Tibial nerve (tissue), 4 donors: ENCODE measurements around the gene TFRC. TPM values are rescaled to one million over a fixed set of nuclear protein-coding genes. Genes with fewer than 3 reads are reported as not detected.

ENCODE experiments used
- DNase-seq, 2 donors: peaks; one replicate each; pipeline ENCODE4 v3.0.0-alpha.2; 2019; ENCODE audit warnings: low spot score in 2 of 2
- H3K27ac ChIP-seq, 4 donors: fragments of 200-600 bp; sonication (generic) in 3 of 4; one replicate each; pipeline ENCODE4 v1.5.1; 2017 to 2019; ENCODE audit warnings: mild to moderate bottlenecking in 1 of 4
- H3K27me3 ChIP-seq, 2 donors: fragments of 200-600 bp; sonication (generic) in 1 of 2; one replicate each; pipeline versions ENCODE4 v1.5.1 to v1.6.0; 2017 to 2019
- H3K36me3 ChIP-seq, 3 donors: fragments of 200-600 bp; sonication (generic); one replicate each; pipeline ENCODE4 v1.5.1; 2018 to 2019
- H3K4me1 ChIP-seq, 4 donors: fragments of 200-600 bp; sonication (generic) in 3 of 4; one replicate each; pipeline ENCODE4 v1.5.1; 2017 to 2019
- H3K4me3 ChIP-seq, 4 donors: fragments of 200-600 bp; sonication (generic) in 3 of 4; one replicate each; pipeline ENCODE4 v1.5.1; 2017 to 2019; ENCODE audit warnings: mild to moderate bottlenecking in 1 of 4, moderate library complexity in 1 of 4
- H3K9me3 ChIP-seq, 4 donors: fragments of 200-600 bp; sonication (generic) in 3 of 4; one replicate each; pipeline ENCODE4 v1.5.1; 2017 to 2019
- CTCF ChIP-seq, 5 experiments: fragments of 200-600 bp in 3 of 5; fragments of 450-650 bp in 2 of 5; sonication (generic) in 3 of 5; IDR thresholded peaks; one replicate each; pipeline ENCODE4 v1.5.1; 2016 to 2019; ENCODE audit warnings: antibody characterized with exemption in 5 of 5, mild to moderate bottlenecking in 3 of 5, moderate library complexity in 2 of 5
- EP300 ChIP-seq, 2 donors: sonication (generic); formaldehyde crosslinking; IDR thresholded peaks; one replicate each; pipeline ENCODE4 v1.6.1; 2017; ENCODE audit warnings: antibody characterized with exemption in 2 of 2, mild to moderate bottlenecking in 1 of 2
- POLR2A ChIP-seq, 2 donors: fragments of 450-650 bp; IDR thresholded peaks; one replicate each; pipeline ENCODE4 v1.6.1; 2017; ENCODE audit warnings: antibody characterized with exemption in 2 of 2, mild to moderate bottlenecking in 2 of 2, moderate library complexity in 2 of 2
- WGBS, 2 donors: methylation state at CpG; one replicate each; pipeline ENCODE4 v1.1.5; 2018; 5-methylcytosine and 5-hydroxymethylcytosine counted together
- total RNA-seq, 4 donors: library from RNA; depleted of rRNA; stranded (reverse); fragments of >200 nt; gene quantifications; one replicate each; pipeline ENCODE4 v1.1.0, GENCODE V29; 2016

TFRC gene
- total RNA-seq, 4 donors from 2014 or later = 36.7 to 86.7 (median 43.5) TPM

GRCh38 chr3:196016485-196016884, 65.4 kb downstream of the TFRC start:
- no peaks in the 10 kb centered on the region for H3K27me3 ChIP-seq
- WGBS, 2 donors = 59 to 65% methylated on average over 2 of the region's 2 CpGs
- H3K4me1 ChIP-seq = no peaks in the 10 kb centered on the region
- no peak for TF ChIP-seq POLR2A (IDR thresholded peaks at IDR 0.05)
- TF ChIP-seq CTCF (IDR thresholded peaks at IDR 0.05) = no peak
- TF ChIP-seq EP300 (IDR thresholded peaks at IDR 0.05) = no peak
- no peak overlapping the region for H3K27ac ChIP-seq
- H3K9me3 ChIP-seq = no peaks in the 10 kb centered on the region
- no peaks in the 10 kb centered on the region for H3K36me3 ChIP-seq
- no peak overlapping the region for H3K4me3 ChIP-seq
- DNase-seq = no peak

- WGBS, 2 donors = 90 to 96% methylated on average over 1 of the region's 1 CpG
- H3K9me3 ChIP-seq = no peaks in the 10 kb centered on the region
- H3K27ac ChIP-seq = no peak overlapping the region
- no peak overlapping the region for H3K4me3 ChIP-seq
- no peak for DNase-seq
- H3K27me3 ChIP-seq = no peaks in the 10 kb centered on the region
- H3K4me1 ChIP-seq = no peaks in the 10 kb centered on the region
- H3K36me3 ChIP-seq = no peaks in the 10 kb centered on the region
- TF ChIP-seq POLR2A (IDR thresholded peaks at IDR 0.05) = no peak
- TF ChIP-seq CTCF (IDR thresholded peaks at IDR 0.05) = no peak
- TF ChIP-seq EP300 (IDR thresholded peaks at IDR 0.05) = no peak
Measured at GRCh38 chr3:196016059-196016458, 65.8 kb downstream of the TFRC start.

GRCh38 chr3:196013587-196014487, 68.1 kb downstream of the TFRC start:
- H3K27ac ChIP-seq = no peak overlapping the region
- no peaks in the 10 kb centered on the region for H3K36me3 ChIP-seq
- H3K4me3 ChIP-seq = no peak overlapping the region
- DNase-seq = no peak
- no peak for TF ChIP-seq CTCF (IDR thresholded peaks at IDR 0.05)
- no peak for TF ChIP-seq POLR2A (IDR thresholded peaks at IDR 0.05)
- TF ChIP-seq EP300 (IDR thresholded peaks at IDR 0.05) = no peak
- no peaks in the 10 kb centered on the region for H3K27me3 ChIP-seq
- WGBS, 2 donors = 86 to 89% methylated on average over 15 of the region's 15 CpGs
- no peaks in the 10 kb centered on the region for H3K9me3 ChIP-seq
- H3K4me1 ChIP-seq = no peaks in the 10 kb centered on the region

GRCh38 chr3:196012941-196013476, 68.9 kb downstream of the TFRC start:
- no peaks in the 10 kb centered on the region for H3K9me3 ChIP-seq
- H3K27ac ChIP-seq = no peak overlapping the region
- H3K27me3 ChIP-seq = peaks cover 0 to 6% of the 10 kb centered on the region in 2 donors
- no peak overlapping the region for H3K4me3 ChIP-seq
- 84% methylated on average over 15 of the region's 15 CpGs for WGBS, 2 donors
- H3K4me1 ChIP-seq = no peaks in the 10 kb centered on the region
- DNase-seq = no peak
- no peaks in the 10 kb centered on the region for H3K36me3 ChIP-seq
- TF ChIP-seq POLR2A (IDR thresholded peaks at IDR 0.05) (no peak), CTCF (IDR thresholded peaks at IDR 0.05) (no peak), EP300 (IDR thresholded peaks at IDR 0.05) (no peak)

GRCh38 chr3:196012481-196012880, 69.4 kb downstream of the TFRC start:
- TF ChIP-seq EP300 (IDR thresholded peaks at IDR 0.05) = no peak
- no peak for TF ChIP-seq CTCF (IDR thresholded peaks at IDR 0.05)
- TF ChIP-seq POLR2A (IDR thresholded peaks at IDR 0.05) = no peak
- Histone ChIP-seq H3K9me3 (no peaks in the 10 kb centered on the region), H3K4me3 (no peak overlapping the region), H3K36me3 (no peaks in the 10 kb centered on the region), H3K4me1 (no peaks in the 10 kb centered on the region), H3K27me3 (peaks cover 0 to 7% of the 10 kb centered on the region in 2 donors), H3K27ac (no peak overlapping the region)
- no peak for DNase-seq
- WGBS, 2 donors = 70% methylated on average over 4 of the region's 4 CpGs
